ENCODE measurements around the gene ZNF569. TPM values are rescaled to one million over a fixed set of nuclear protein-coding genes. Genes with fewer than 3 reads are reported as not detected.

Gene ZNF569
- total RNA-seq, 2 donors from 2014 or later, result 1.3 to 2.3 TPM

DNA sequence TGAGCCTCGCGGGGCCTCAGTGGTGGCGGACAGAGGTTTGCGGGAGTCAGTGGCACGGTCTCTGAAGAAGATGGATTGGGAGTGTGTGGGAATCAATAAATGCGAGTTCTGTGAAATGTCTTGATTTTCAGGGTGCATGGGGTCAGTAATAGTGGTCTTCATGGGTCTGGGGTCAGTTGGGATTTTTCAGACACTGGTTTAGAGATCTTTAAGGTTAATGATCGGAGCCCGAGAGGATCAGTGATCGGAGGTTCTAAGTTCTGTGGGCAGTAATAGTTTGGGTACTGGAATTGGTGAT is 39.9 kb upstream of the ZNF569 start:
- no peak for DNase-seq
- peaks cover 0 to 14% (median 0%) of the 10 kb centered on the region in 3 donors for H3K9me3 ChIP-seq
- peak overlapping the region in 3 of 4 donors; percentile 74 to 93 (median 91) for H3K27ac ChIP-seq
- ATAC-seq, result no peak
- intact Hi-C loops (cut with DNase I), result no loop called here
- H3K36me3 ChIP-seq (replicated peaks in 1 of 2; ENCODE audit: insufficient read depth in 1 of 2, low read depth in 2 of 2), result no peaks in the 10 kb centered on the region
- H3K4me3 ChIP-seq, result peak overlapping the region; percentile 31 to 75
- H3K27me3 ChIP-seq, result no peaks in the 10 kb centered on the region
- 0% methylated on average over 9 of the region's 9 CpGs for WGBS, 2 donors
- TF ChIP-seq POLR2A (IDR thresholded peaks at IDR 0.05), result peak in 1 of 3 donors; percentile 0
- TF ChIP-seq CTCF (IDR thresholded peaks at IDR 0.05), result no peak
- H3K4me1 ChIP-seq, result peaks cover 9% of the 10 kb centered on the region

DNA sequence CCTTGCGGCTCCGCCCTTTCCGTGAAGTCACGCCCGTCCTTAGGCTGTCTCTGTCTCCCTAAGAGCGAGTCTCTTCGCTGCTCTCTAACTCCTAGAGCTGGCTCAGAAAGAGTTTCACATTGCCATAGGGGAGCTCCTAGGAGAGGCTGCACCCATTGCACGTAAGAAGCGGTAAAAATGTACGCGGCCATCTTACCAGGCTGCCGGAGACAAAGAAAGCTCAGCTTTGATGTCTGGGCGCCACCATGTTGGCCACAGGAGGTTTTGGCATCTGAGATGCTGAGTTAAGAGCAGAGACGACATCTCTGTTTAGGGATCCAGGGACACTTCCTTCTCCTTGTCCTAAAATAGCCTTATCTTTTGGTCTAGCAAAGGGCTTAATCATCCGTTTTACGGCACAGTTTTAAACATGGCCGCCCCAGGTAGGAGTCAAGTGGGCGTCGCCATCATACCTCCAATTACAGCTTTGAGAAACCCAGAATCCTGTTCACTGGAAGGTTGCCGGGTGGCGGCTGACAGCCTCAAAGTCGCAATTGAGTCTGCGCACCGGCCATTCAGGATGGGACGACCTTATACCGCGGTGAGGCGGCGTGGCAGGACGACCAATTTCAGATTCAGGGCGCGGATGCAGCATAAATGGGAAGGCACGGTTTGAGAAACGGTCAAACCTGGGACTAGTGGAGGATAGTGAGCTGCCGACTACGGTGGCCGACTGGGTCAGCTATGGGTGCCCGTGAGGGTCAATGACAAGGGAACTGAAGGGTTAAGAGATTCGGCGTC is 39.3 kb upstream of the ZNF569 start, which contains the start of gene ZNF793:
ZNF793 (plus strand) TSS at position 553 of the 780 bp plus-strand sequence. CDS start 16,501 bp downstream, outside the sequence.
- peak; percentile 72 to 90 (median 80) for DNase-seq
- ATAC-seq, result peak; percentile 92
- intact Hi-C loops (cut with DNase I), result no loop called here
- peaks cover 9% of the 10 kb centered on the region for H3K4me1 ChIP-seq
- peak within 1 kb of the TSS; percentile 74 to 93 (median 84) for H3K27ac ChIP-seq
- WGBS, 2 donors, result 1 to 2% methylated on average over 26 to 40 of the region's 40 CpGs
- H3K36me3 ChIP-seq (replicated peaks in 1 of 2; ENCODE audit: insufficient read depth in 1 of 2, low read depth in 2 of 2), result no peaks in the 10 kb centered on the region
- H3K9me3 ChIP-seq, result peaks cover 0 to 14% (median 0%) of the 10 kb centered on the region in 3 donors
- TF ChIP-seq CTCF (IDR thresholded peaks at IDR 0.05), result peak in 1 of 7 experiments; percentile 6
- TF ChIP-seq POLR2A (IDR thresholded peaks at IDR 0.05), result peak in 2 of 3 donors; percentile 48
- peak within 1 kb of the TSS; percentile 31 to 75 for H3K4me3 ChIP-seq
- no peaks in the 10 kb centered on the region for H3K27me3 ChIP-seq

DNA sequence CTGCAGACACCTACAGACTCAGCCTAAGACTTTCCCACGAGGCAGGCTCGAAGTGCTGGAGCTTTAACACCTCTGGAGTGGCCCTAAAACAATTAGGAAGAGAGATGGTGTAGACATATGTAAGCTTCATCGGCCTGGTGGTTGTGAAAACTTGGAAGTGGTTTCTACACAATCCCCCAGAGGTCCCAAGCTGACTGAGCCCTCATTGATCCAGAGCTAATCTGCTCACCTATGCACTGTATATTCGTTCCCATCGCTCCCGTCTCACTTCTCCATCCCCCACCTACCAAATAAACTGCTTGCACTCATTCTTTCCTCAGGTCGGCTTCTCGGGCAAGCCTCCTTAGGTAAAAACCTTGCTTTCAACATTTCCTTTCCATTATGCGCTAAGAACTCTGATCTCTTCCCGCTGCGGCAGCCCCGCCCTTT is 38.7 kb upstream of the ZNF569 start:
- no peaks in the 10 kb centered on the region for H3K27me3 ChIP-seq
- H3K36me3 ChIP-seq (replicated peaks in 1 of 2; ENCODE audit: insufficient read depth in 1 of 2, low read depth in 2 of 2), result no peaks in the 10 kb centered on the region
- H3K4me1 ChIP-seq, result peaks cover 9% of the 10 kb centered on the region
- no peak for TF ChIP-seq POLR2A (IDR thresholded peaks at IDR 0.05)
- TF ChIP-seq CTCF (IDR thresholded peaks at IDR 0.05), result no peak
- intact Hi-C loops (cut with DNase I), result no loop called here
- DNase-seq (peak in 1 of 4 donors; percentile 3), ATAC-seq (peak; percentile 22)
- peak overlapping the region; percentile 74 to 93 (median 84) for H3K27ac ChIP-seq
- whole genome bisulfite sequencing, 2 donors, result 1 to 6% methylated on average over 12 of the region's 12 CpGs
- peaks cover 0 to 14% (median 0%) of the 10 kb centered on the region in 3 donors for H3K9me3 ChIP-seq
- H3K4me3 ChIP-seq, result peak overlapping the region; percentile 31 to 75

GRCh38 chr19:37492213-37492612 is 25.0 kb upstream of the ZNF569 start:
- Histone ChIP-seq H3K9me3 (peaks cover 0 to 40% (median 2%) of the 10 kb centered on the region in 3 donors), H3K36me3 (replicated peaks in 1 of 2; ENCODE audit: insufficient read depth in 1 of 2, low read depth in 2 of 2) (no peaks in the 10 kb centered on the region), H3K27me3 (no peaks in the 10 kb centered on the region), H3K4me3 (no peak overlapping the region), H3K4me1 (no peaks in the 10 kb centered on the region), H3K27ac (no peak overlapping the region)
- intact Hi-C loops (cut with DNase I), result no loop called here
- no peak for ATAC-seq
- no peak for DNase-seq
- 54 to 56% methylated on average over 3 of the region's 3 CpGs for WGBS, 2 donors
- TF ChIP-seq POLR2A (IDR thresholded peaks at IDR 0.05), result no peak
- TF ChIP-seq CTCF (IDR thresholded peaks at IDR 0.05), result no peak

Data from body of pancreas (tissue), 4 donors.